ENCODE measurements around the gene PAK6.

PAK6 gene

GRCh38 chr15:40302288-40302886, 63.5 kb downstream of the PAK6 start:
- Histone ChIP-seq H3K27me3 (peaks cover 0 to 12% of the 10 kb centered on the region in 2 donors), H3K36me3 (no peaks in the 10 kb centered on the region), H3K27ac (no peak overlapping the region), H3K4me3 (no peak overlapping the region), H3K9me3 (peaks cover 0 to 13% (median 0%) of the 10 kb centered on the region in 3 donors), H3K4me1 (no peaks in the 10 kb centered on the region)
- intact Hi-C loops (cut with DNase I; ENCODE audit: low total_unique reads), result no loop called here
- TF ChIP-seq CTCF (IDR thresholded peaks at IDR 0.05), result no peak
- DNase-seq, result no peak

- intact Hi-C loops (cut with DNase I; ENCODE audit: low total_unique reads), result no loop called here
- Histone ChIP-seq H3K27me3 (peaks cover 0 to 18% of the 10 kb centered on the region in 2 donors), H3K4me3 (no peak overlapping the region), H3K36me3 (no peaks in the 10 kb centered on the region), H3K27ac (no peak overlapping the region), H3K9me3 (peaks cover 0 to 13% (median 0%) of the 10 kb centered on the region in 3 donors), H3K4me1 (no peaks in the 10 kb centered on the region)
- no peak for DNase-seq
- TF ChIP-seq CTCF (IDR thresholded peaks at IDR 0.05), result no peak
These were observed 64.1 kb downstream of the PAK6 start for GRCh38 chr15:40302981-40303380.

- no peak for TF ChIP-seq CTCF (IDR thresholded peaks at IDR 0.05)
- DNase-seq, result no peak
- Histone ChIP-seq H3K4me3 (no peak overlapping the region), H3K9me3 (peaks cover 0 to 13% (median 0%) of the 10 kb centered on the region in 3 donors), H3K27me3 (peaks cover 0 to 24% of the 10 kb centered on the region in 2 donors), H3K27ac (no peak overlapping the region), H3K4me1 (no peaks in the 10 kb centered on the region), H3K36me3 (no peaks in the 10 kb centered on the region)
- intact Hi-C loops (cut with DNase I; ENCODE audit: low total_unique reads), result no loop called here
These were observed 64.7 kb downstream of the PAK6 start for GRCh38 chr15:40303576-40303975.

- H3K27me3 ChIP-seq, result peaks cover 0 to 40% of the 10 kb centered on the region in 2 donors
- no peak overlapping the region for H3K27ac ChIP-seq
- H3K4me3 ChIP-seq, result no peak overlapping the region
- no peaks in the 10 kb centered on the region for H3K36me3 ChIP-seq
- no peak for DNase-seq
- no peaks in the 10 kb centered on the region for H3K4me1 ChIP-seq
- H3K9me3 ChIP-seq, result peaks cover 0 to 7% (median 0%) of the 10 kb centered on the region in 3 donors
- no peak for TF ChIP-seq CTCF (IDR thresholded peaks at IDR 0.05)
- intact Hi-C loops (cut with DNase I; ENCODE audit: low total_unique reads), result no loop called here
These were observed 66.4 kb downstream of the PAK6 start for GRCh38 chr15:40305281-40305680.

- no peak for TF ChIP-seq CTCF (IDR thresholded peaks at IDR 0.05)
These were observed 67.5 kb downstream of the PAK6 start for GRCh38 chr15:40306371-40306770.

More at GRCh38 chr15:40306371-40306770, 67.5 kb downstream of the PAK6 start:
- Histone ChIP-seq H3K36me3 (no peaks in the 10 kb centered on the region), H3K27ac (no peak overlapping the region), H3K9me3 (no peaks in the 10 kb centered on the region), H3K4me3 (peak overlapping the region in 1 of 2 donors; percentile 22), H3K27me3 (peaks cover 0 to 44% of the 10 kb centered on the region in 2 donors), H3K4me1 (no peaks in the 10 kb centered on the region)
- DNase-seq, result no peak
- intact Hi-C loops (cut with DNase I; ENCODE audit: low total_unique reads), result no loop called here

All from tibial artery (tissue), 4 donors.